Stimulated activated CD4-positive, alpha-beta T cell treated with anti-CD3 and anti-CD28 coated beads, Interleukin-12 subunit alpha, Interleukin-12 subunit beta, amount 100 ng/mL, for 4 hours (primary cell): ENCODE measurements around the gene TMEM179.
"Not testable (repeated sequence)": the region's sequence is repeated elsewhere in the genome, so short reads cannot be mapped to it uniquely, and the experiment has no call there.

Source experiments
- DNase-seq: peaks from one replicate; pipeline ENCODE4 v3.0.0-alpha.2; 2020

The TMEM179 gene

GRCh38 chr14:104585966-104586697 is 18.4 kb downstream of the TMEM179 start:
- no peak for DNase-seq

GRCh38 chr14:104584557-104584956 is 20.0 kb downstream of the TMEM179 start:
- no peak for DNase-seq

GRCh38 chr14:104583424-104584306 is 20.9 kb downstream of the TMEM179 start:
- DNase-seq: no peak

GRCh38 chr14:104582662-104583061 is 21.9 kb downstream of the TMEM179 start:
- no peak for DNase-seq

- DNase-seq: no peak
These were observed 22.6 kb downstream of the TMEM179 start for GRCh38 chr14:104582005-104582404.

GRCh38 chr14:104581521-104581920 is 23.1 kb downstream of the TMEM179 start:
- no peak for DNase-seq

- no peak for DNase-seq
These were observed 23.6 kb downstream of the TMEM179 start for GRCh38 chr14:104580961-104581360.

GRCh38 chr14:104579939-104580338 is 24.6 kb downstream of the TMEM179 start:
- DNase-seq: not testable (repeated sequence)

- no peak for DNase-seq
These were observed 25.1 kb downstream of the TMEM179 start, which contains the start of gene C14orf180 for GRCh38 chr14:104579507-104579906. Gene C14orf180 (plus strand): TSS chr14:104579764. CDS start chr14:104586431, 6,667 bp downstream.

- DNase-seq: no peak
These were observed 26.3 kb downstream of the TMEM179 start for GRCh38 chr14:104578321-104578720.

- DNase-seq: no peak
These were observed 26.7 kb downstream of the TMEM179 start for GRCh38 chr14:104577847-104578301.

- no peak for DNase-seq
These were observed 27.1 kb downstream of the TMEM179 start for GRCh38 chr14:104577426-104577825.

GRCh38 chr14:104576970-104577332 is 27.6 kb downstream of the TMEM179 start:
- no peak for DNase-seq

- no peak for DNase-seq
These were observed 28.2 kb downstream of the TMEM179 start for GRCh38 chr14:104576232-104576969.

- DNase-seq: no peak
These were observed 29.5 kb downstream of the TMEM179 start for GRCh38 chr14:104574978-104575583.

GRCh38 chr14:104574536-104574935 is 30.0 kb downstream of the TMEM179 start:
- DNase-seq: no peak

GRCh38 chr14:104573930-104574329 is 30.6 kb downstream of the TMEM179 start:
- DNase-seq: no peak

- DNase-seq: no peak
These were observed 31.9 kb downstream of the TMEM179 start for GRCh38 chr14:104572668-104573067.

- DNase-seq: no peak
These were observed 32.4 kb downstream of the TMEM179 start for GRCh38 chr14:104572024-104572626.

- no peak for DNase-seq
These were observed 33.3 kb downstream of the TMEM179 start for GRCh38 chr14:104571246-104571645.

- DNase-seq: no peak
These were observed 35.1 kb downstream of the TMEM179 start for GRCh38 chr14:104569435-104569834.

GRCh38 chr14:104568620-104569019 is 36.0 kb downstream of the TMEM179 start:
- DNase-seq: no peak

- DNase-seq: no peak
These were observed 36.7 kb downstream of the TMEM179 start for GRCh38 chr14:104567957-104568225.
